NT2/D1 (cell line): ENCODE results near the gene TMEM150C.

ENCODE experiments used
- SUZ12 ChIP-seq: IDR thresholded peaks from 2 replicates; pipeline ENCODE4 v1.6.1; 2011; ENCODE audit not compliant: insufficient read length, insufficient read depth; ENCODE audit errors: extremely low read depth
- ZNF274 ChIP-seq: IDR thresholded peaks from 2 replicates; pipeline ENCODE4 v1.6.1; 2011; ENCODE audit warnings: mild to moderate bottlenecking, low read depth, low read length

DNA sequence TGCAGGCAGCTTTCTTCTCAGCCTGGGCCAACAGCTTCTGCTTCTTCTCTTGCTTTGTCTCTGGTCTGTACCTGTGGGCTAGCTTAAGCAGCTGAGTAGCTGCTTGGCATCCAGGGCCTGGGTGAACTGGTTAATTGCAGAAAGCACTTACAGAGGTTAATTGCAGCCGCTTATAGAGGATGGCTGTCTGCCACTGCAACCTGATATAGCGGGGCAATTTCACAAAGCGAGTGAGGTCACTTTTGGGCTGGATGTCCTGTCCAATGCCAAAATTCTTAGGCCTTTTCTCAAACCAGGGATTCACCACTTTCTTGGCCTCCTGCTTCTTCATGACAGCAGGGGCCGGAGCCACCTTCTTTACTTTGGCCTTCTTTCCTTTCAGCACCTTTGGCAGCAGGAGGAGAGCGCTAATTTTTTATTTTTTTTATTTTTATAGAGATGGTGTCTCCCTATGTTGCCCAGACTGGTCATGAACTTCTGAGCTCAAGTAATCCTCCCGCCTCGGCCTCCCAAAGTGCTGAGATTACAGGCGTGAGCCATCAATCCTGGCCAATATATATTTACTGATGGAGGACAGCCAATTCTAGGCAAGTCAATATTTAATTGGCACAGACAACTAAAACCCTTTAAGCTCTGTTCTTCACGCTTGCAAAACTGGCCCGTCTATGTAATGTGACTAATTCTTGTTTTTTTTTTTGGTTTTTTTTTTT is 70.4 kb downstream of the TMEM150C start:
- TF ChIP-seq ZNF274 (no peak), SUZ12 (no peak)
